Mononuclear cell (primary cell): Measurements from ENCODE around the gene ARL13B. TPM values are rescaled to one million over a fixed set of nuclear protein-coding genes. Genes with fewer than 3 reads are reported as not detected.

Experiments
- H3K27me3 ChIP-seq: 2 replicates; pipeline ENCODE4 v1.6.0; 2011; ENCODE audit warnings: low read length, control low read depth; ENCODE audit not compliant: insufficient read depth
- H3K4me1 ChIP-seq: 2 replicates; pipeline ENCODE4 v1.5.1; 2011; ENCODE audit warnings: mild to moderate bottlenecking, low read length, control low read depth; ENCODE audit not compliant: insufficient read depth
- H3K4me3 ChIP-seq: 2 replicates; pipeline ENCODE4 v1.5.1; 2011; ENCODE audit warnings: mild to moderate bottlenecking, low read length, moderate library complexity
- H3K9me3 ChIP-seq: 2 replicates; pipeline ENCODE4 v1.5.1; 2011; ENCODE audit warnings: low read depth, mild to moderate bottlenecking, control low read depth, low read length
- total RNA-seq: library from RNA; depleted of rRNA; stranded (reverse); fragments of >200 nt; gene quantifications from one replicate; pipeline ENCODE4 v1.2.3, GENCODE V29; 2012

ARL13B gene
- total RNA-seq, 1 donor, result 3.0 TPM

GRCh38 chr3:93983408-93983807 lies 3.5 kb downstream of the ARL13B start:
- peaks cover 6% of the 10 kb centered on the region for H3K4me1 ChIP-seq
- H3K27me3 ChIP-seq, result no peaks in the 10 kb centered on the region

DNA sequence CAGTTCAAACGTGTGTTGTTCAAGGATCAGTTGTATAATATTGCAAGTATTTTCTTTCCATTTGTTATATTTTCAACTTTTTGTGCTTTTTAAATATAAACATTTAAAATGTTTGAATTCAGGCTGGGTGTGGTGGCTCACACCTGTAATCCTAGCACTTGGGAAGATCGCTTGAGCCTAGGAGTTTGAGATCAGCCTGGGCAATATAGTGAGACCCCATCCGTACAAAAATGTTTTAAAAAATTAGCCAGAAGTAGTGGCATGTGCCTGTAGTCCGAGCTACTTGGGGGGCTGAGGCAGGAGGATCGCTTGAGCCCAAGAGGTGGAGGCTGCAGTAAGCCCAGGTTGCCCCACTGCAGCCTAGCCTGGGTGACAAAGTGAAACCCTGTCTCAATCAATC lies 4.7 kb downstream of the ARL13B start:
- Histone ChIP-seq H3K4me1 (peaks cover 6% of the 10 kb centered on the region), H3K9me3 (no peaks in the 10 kb centered on the region), H3K4me3 (no peak overlapping the region), H3K27me3 (no peaks in the 10 kb centered on the region)

More at GRCh38 chr3:93983408-93983807, 3.5 kb downstream of the ARL13B start:
- H3K9me3 ChIP-seq, result no peaks in the 10 kb centered on the region
- no peak overlapping the region for H3K4me3 ChIP-seq

GRCh38 chr3:93988283-93988682 lies 8.3 kb downstream of the ARL13B start:
- H3K4me1 ChIP-seq, result no peaks in the 10 kb centered on the region
- H3K27me3 ChIP-seq, result no peaks in the 10 kb centered on the region
- H3K9me3 ChIP-seq, result no peaks in the 10 kb centered on the region
- H3K4me3 ChIP-seq, result no peak overlapping the region

GRCh38 chr3:93988764-93989163 lies 8.8 kb downstream of the ARL13B start:
- Histone ChIP-seq H3K4me1 (no peaks in the 10 kb centered on the region), H3K9me3 (no peaks in the 10 kb centered on the region), H3K4me3 (no peak overlapping the region), H3K27me3 (no peaks in the 10 kb centered on the region)

DNA sequence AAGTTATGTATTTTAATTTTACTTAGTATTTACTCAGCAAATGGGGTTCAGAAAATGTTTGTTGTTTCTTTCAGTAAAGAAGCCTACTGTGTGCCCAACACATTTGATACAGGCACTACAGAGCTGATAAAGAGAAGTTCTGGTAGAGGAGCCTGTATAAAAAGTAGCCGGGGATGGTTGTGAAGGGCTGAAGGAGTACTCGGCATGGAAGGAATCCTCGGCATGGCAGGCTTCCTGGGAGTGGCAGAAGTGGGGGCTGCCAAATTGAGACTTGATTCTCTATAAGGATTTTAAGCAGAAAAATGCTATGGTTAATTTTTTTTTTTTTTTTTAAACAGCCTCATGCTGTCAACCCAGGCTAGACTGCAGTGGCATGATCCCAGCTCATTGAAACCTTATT lies 9.3 kb downstream of the ARL13B start:
- Histone ChIP-seq H3K4me1 (no peaks in the 10 kb centered on the region), H3K4me3 (no peak overlapping the region), H3K9me3 (no peaks in the 10 kb centered on the region), H3K27me3 (no peaks in the 10 kb centered on the region)

GRCh38 chr3:93991631-93992030 lies 11.7 kb downstream of the ARL13B start:
- no peaks in the 10 kb centered on the region for H3K27me3 ChIP-seq
- no peaks in the 10 kb centered on the region for H3K9me3 ChIP-seq
- no peak overlapping the region for H3K4me3 ChIP-seq
- H3K4me1 ChIP-seq, result no peaks in the 10 kb centered on the region

DNA sequence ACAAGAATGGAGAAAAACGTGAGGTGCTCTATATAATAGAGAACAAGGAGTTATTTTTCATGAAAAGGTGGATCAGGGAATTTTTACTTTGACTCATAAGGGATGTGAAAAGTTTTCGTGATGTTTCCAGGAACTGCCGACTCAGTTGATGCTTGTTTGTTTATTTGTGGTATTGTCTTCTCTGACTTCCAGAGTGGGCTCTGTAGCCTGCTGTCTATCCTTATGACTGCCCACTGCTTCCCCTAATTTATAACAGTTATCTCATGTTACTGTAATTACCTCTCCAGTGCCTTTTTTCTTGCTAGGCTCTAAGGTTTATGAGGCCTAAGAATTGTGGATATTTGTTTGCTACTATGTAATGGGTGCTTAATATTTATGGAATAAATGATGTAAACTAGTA lies 12.3 kb downstream of the ARL13B start:
- H3K27me3 ChIP-seq, result no peaks in the 10 kb centered on the region
- no peak overlapping the region for H3K4me3 ChIP-seq
- H3K9me3 ChIP-seq, result no peaks in the 10 kb centered on the region
- no peaks in the 10 kb centered on the region for H3K4me1 ChIP-seq

DNA sequence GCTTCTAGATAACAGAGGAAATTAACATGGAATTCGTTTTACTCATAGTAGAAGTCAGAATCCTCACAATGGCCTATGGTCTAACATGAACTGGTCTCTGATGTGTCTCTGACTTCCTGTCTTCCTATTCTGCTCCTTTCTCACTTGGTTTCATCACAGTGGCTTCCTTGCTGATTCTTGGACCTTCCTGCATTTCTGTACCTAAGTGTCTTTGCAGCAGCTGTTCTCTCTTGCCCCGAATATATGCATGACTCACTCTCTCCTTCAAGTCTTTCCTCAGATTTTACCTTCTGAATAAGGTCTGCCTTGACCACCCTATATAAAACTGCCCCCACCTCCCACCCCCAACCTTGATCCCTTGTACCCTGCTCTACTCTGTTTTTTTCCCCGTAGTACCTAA lies 14.1 kb downstream of the ARL13B start:
- H3K4me1 ChIP-seq, result no peaks in the 10 kb centered on the region
- no peak overlapping the region for H3K4me3 ChIP-seq
- H3K9me3 ChIP-seq, result no peaks in the 10 kb centered on the region
- no peaks in the 10 kb centered on the region for H3K27me3 ChIP-seq

GRCh38 chr3:94001191-94001590 lies 21.2 kb downstream of the ARL13B start:
- Histone ChIP-seq H3K9me3 (no peaks in the 10 kb centered on the region), H3K27me3 (no peaks in the 10 kb centered on the region), H3K4me3 (no peak overlapping the region), H3K4me1 (no peaks in the 10 kb centered on the region)

- H3K4me1 ChIP-seq, result no peaks in the 10 kb centered on the region
- no peak overlapping the region for H3K4me3 ChIP-seq
- H3K9me3 ChIP-seq, result no peaks in the 10 kb centered on the region
- H3K27me3 ChIP-seq, result no peaks in the 10 kb centered on the region
These were observed 22.0 kb downstream of the ARL13B start for GRCh38 chr3:94001827-94002495.

- H3K27me3 ChIP-seq, result no peaks in the 10 kb centered on the region
- no peak overlapping the region for H3K4me3 ChIP-seq
- H3K4me1 ChIP-seq, result no peaks in the 10 kb centered on the region
- H3K9me3 ChIP-seq, result no peaks in the 10 kb centered on the region
These were observed 24.5 kb downstream of the ARL13B start for GRCh38 chr3:94004301-94004910.

GRCh38 chr3:94008253-94008652 lies 28.3 kb downstream of the ARL13B start:
- no peaks in the 10 kb centered on the region for H3K9me3 ChIP-seq
- no peaks in the 10 kb centered on the region for H3K4me1 ChIP-seq
- H3K4me3 ChIP-seq, result no peak overlapping the region
- no peaks in the 10 kb centered on the region for H3K27me3 ChIP-seq

DNA sequence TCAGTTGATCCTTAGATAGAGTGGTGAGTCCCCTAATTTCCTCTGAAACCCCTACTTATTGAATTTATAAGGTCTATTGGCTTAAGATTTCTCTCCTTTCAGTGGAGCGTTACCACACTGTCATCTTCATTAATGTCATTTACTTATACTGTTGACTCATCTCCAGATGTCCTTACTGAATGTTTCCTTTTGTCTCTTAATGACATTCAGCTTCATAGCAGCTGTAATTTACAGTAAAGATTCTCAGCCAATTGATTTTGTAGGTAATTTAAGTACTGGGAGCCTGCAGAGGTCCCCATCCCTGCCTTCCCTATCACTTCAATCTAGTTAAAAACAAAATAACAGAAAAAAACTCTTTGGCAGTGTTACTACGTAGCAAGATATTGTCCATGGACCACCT lies 29.7 kb downstream of the ARL13B start:
- H3K4me1 ChIP-seq, result no peaks in the 10 kb centered on the region
- no peaks in the 10 kb centered on the region for H3K27me3 ChIP-seq
- H3K4me3 ChIP-seq, result no peak overlapping the region
- no peaks in the 10 kb centered on the region for H3K9me3 ChIP-seq

GRCh38 chr3:94011233-94011711 lies 31.3 kb downstream of the ARL13B start:
- no peak overlapping the region for H3K4me3 ChIP-seq
- H3K4me1 ChIP-seq, result no peaks in the 10 kb centered on the region
- no peaks in the 10 kb centered on the region for H3K27me3 ChIP-seq
- H3K9me3 ChIP-seq, result no peaks in the 10 kb centered on the region

GRCh38 chr3:94012185-94012584 lies 32.2 kb downstream of the ARL13B start:
- no peaks in the 10 kb centered on the region for H3K27me3 ChIP-seq
- H3K4me3 ChIP-seq, result no peak overlapping the region
- H3K4me1 ChIP-seq, result no peaks in the 10 kb centered on the region
- no peaks in the 10 kb centered on the region for H3K9me3 ChIP-seq

DNA sequence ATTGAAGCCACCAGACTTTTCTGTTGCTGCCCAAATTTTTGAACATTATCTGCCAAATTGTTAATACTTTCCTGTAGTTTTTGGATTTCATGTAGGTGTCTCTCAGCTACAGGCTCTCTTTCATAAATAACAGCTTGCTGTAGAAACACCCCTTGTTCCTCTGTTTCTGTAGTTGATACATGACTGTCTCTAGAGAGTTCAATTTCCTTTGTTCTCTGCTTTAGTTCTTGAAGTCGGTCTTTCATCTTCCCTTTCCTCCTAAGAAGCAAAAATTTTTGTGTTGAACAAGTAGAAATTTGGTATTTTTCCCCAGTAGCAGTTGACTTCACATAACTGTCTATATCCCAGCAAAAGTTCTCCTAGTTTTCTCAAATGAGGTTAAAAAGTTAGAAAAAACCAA lies 35.1 kb downstream of the ARL13B start:
- Histone ChIP-seq H3K4me3 (no peak overlapping the region), H3K9me3 (no peaks in the 10 kb centered on the region), H3K27me3 (no peaks in the 10 kb centered on the region), H3K4me1 (no peaks in the 10 kb centered on the region)
